Brain microvascular endothelial cell (primary cell): ENCODE results near the gene RAB3C.

Experiments
- DNase-seq: peaks from one replicate; pipeline ENCODE4 v3.0.0-alpha.2; 2020
- H3K27ac ChIP-seq: fragments of 250-450 bp; sonication (Bioruptor Pico); 2 replicates; pipeline ENCODE4 v1.5.1; 2020; ENCODE audit warnings: mild to moderate bottlenecking, moderate library complexity
- H3K27me3 ChIP-seq: fragments of 250-450 bp; sonication (Bioruptor Pico); replicated peaks from 2 replicates; pipeline ENCODE4 v1.5.1; 2020; ENCODE audit warnings: mild to moderate bottlenecking
- H3K36me3 ChIP-seq: fragments of 250-450 bp; sonication (Bioruptor Pico); replicated peaks from 2 replicates; pipeline ENCODE4 v1.5.1; 2020; ENCODE audit warnings: mild to moderate bottlenecking
- H3K4me3 ChIP-seq: 2 replicates; pipeline ENCODE4 v1.5.1; 2011; ENCODE audit warnings: low read depth, mild to moderate bottlenecking, control low read depth, low read length, moderate library complexity
- in situ Hi-C: cut with HindIII; loops from 2 replicates; pipeline ENCODE4 v1.10.0; 2017; ENCODE audit warnings: low sequenced_read_pairs, low pct_ligation_motif_present
- TF ChIP-seq, protein P1 (sequence below): IDR thresholded peaks from 2 replicates; pipeline ENCODE4 v1.5.1; 2011; ENCODE audit warnings: low read depth, mild to moderate bottlenecking, moderate library complexity, low read length, control low read depth, inconsistent platforms; ENCODE audit errors: missing control alignments

RAB3C gene

DNA sequence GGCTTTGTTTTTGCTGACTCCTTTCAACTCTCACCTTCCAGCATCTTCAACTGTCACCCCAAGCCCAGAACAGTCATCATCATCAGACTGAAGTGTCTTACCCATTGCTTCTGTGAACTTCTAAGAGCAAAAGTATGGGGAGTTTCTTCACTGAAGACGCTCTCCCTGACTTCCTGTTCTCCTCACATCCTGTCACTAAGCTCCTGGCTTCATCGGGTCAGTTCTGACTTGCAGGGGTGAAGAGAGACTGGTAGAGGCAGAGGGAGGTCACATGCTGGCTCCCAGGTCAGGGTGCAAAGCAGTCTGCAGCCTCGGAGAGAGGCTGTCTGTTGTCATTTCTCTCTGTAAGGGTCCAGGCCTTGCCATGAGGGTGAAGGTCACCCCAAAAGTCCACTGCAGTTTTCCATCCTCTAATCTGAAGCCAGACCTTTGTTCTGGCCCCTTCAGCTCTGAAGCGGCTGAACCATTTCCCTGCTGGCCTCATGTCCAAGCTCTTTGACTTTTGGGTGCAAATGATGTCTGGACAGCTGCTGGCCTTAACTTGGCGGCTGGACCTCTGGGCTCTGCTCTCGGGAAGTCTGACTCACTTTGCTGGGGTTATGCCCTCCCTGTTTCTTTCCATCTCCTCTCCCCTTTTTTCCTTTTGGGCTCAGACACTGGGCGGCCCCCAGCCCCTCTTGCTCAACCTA, 305.0 kb downstream of the RAB3C start:
- H3K4me3 ChIP-seq, result no peak overlapping the region
- H3K27me3 ChIP-seq, result no peaks in the 10 kb centered on the region
- DNase-seq, result no peak
- in situ Hi-C loops, result no loop called here
- no peaks in the 10 kb centered on the region for H3K36me3 ChIP-seq
- TF ChIP-seq, protein P1, sequence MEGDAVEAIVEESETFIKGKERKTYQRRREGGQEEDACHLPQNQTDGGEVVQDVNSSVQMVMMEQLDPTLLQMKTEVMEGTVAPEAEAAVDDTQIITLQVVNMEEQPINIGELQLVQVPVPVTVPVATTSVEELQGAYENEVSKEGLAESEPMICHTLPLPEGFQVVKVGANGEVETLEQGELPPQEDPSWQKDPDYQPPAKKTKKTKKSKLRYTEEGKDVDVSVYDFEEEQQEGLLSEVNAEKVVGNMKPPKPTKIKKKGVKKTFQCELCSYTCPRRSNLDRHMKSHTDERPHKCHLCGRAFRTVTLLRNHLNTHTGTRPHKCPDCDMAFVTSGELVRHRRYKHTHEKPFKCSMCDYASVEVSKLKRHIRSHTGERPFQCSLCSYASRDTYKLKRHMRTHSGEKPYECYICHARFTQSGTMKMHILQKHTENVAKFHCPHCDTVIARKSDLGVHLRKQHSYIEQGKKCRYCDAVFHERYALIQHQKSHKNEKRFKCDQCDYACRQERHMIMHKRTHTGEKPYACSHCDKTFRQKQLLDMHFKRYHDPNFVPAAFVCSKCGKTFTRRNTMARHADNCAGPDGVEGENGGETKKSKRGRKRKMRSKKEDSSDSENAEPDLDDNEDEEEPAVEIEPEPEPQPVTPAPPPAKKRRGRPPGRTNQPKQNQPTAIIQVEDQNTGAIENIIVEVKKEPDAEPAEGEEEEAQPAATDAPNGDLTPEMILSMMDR, result no peak
- no peak overlapping the region for H3K27ac ChIP-seq

GRCh38 chr5:58890265-58890664, 307.4 kb downstream of the RAB3C start:
- H3K4me3 ChIP-seq, result no peak overlapping the region
- DNase-seq, result no peak
- no peaks in the 10 kb centered on the region for H3K36me3 ChIP-seq
- in situ Hi-C loops, result no loop called here
- no peak overlapping the region for H3K27ac ChIP-seq
- no peaks in the 10 kb centered on the region for H3K27me3 ChIP-seq
- TF ChIP-seq, protein P1, result no peak

DNA sequence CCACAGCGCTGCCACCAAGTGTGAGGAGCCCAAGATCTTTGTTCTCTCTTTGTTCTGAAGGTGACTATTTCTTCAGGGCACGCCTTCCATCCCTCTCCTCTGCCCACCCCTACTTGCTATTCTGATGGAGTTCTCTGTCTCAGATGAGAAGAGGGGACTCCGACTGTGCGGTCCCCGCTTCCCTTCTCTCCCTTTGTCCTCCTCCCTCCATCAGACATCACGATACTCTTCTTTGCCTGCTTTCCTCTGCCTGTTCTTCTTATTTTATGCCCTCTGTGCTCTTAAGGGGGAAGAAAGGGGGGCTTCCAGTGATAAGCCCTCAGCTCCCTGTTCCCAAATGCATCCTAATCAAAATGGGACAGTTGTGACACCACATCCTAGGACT, 307.8 kb downstream of the RAB3C start:
- H3K27me3 ChIP-seq, result no peaks in the 10 kb centered on the region
- DNase-seq, result no peak
- no peaks in the 10 kb centered on the region for H3K36me3 ChIP-seq
- H3K27ac ChIP-seq, result peak overlapping the region; percentile 90
- in situ Hi-C loops, result no loop called here
- TF ChIP-seq, protein P1, result no peak
- H3K4me3 ChIP-seq, result no peak overlapping the region

- in situ Hi-C loops, result no loop called here
- TF ChIP-seq, protein P1, result peak; percentile 76
- no peaks in the 10 kb centered on the region for H3K36me3 ChIP-seq
- H3K27me3 ChIP-seq, result no peaks in the 10 kb centered on the region
- peak overlapping the region; percentile 90 for H3K27ac ChIP-seq
- DNase-seq, result peak; percentile 95
- H3K4me3 ChIP-seq, result peak overlapping the region; percentile 51
Observed at GRCh38 chr5:58891086-58891970, 308.5 kb downstream of the RAB3C start.

DNA sequence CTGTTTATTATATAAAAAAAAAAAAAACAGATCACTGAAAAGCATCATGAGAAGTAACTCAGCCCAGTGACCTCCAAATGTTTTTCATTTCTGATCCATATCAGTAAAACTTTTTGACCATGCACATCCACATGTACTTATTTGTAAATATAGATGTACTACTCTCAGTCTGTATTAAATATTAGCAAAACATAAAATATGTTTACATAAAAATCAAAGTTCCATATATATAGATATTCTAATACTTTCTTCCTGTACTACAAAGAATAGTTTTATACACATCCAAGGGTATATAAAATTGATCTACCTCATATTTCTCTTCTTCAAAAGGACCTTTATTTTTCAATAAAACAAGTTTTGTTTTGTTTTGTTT, 309.1 kb downstream of the RAB3C start:
- in situ Hi-C loops, result no loop called here
- peak overlapping the region; percentile 51 for H3K4me3 ChIP-seq
- peak overlapping the region; percentile 90 for H3K27ac ChIP-seq

More for the DNA sequence above, 309.1 kb downstream of the RAB3C start:
- DNase-seq, result no peak
- TF ChIP-seq, protein P1, result no peak
- H3K36me3 ChIP-seq, result no peaks in the 10 kb centered on the region
- no peaks in the 10 kb centered on the region for H3K27me3 ChIP-seq
